SK-N-SH treated with all-trans-retinoic acid at 6 μM for 48 hours (cell line): ENCODE results near the gene COG8.

Experiments
- ATAC-seq: fragments of 200-7000 bp; cut with Tn5 transposase; 3 replicates; pipeline ENCODE4 v1.9.1; 2020; ENCODE audit warnings: mild to moderate bottlenecking, moderate library complexity
- ARNTL ChIP-seq: fragments of 450-650 bp; formaldehyde crosslinking; IDR thresholded peaks from 2 replicates; pipeline ENCODE4 v1.5.0; 2020; ENCODE audit warnings: low read depth, mild to moderate bottlenecking, moderate library complexity, borderline replicate concordance
- BACH2 ChIP-seq: fragments of 250-450 bp; sonication (Bioruptor Pico); IDR thresholded peaks from 2 replicates; pipeline ENCODE4 v1.9.0; 2021; ENCODE audit warnings: mild to moderate bottlenecking, borderline replicate concordance
- CSDC2 ChIP-seq: fragments of 250-450 bp; sonication (Bioruptor Pico); IDR thresholded peaks from 2 replicates; pipeline ENCODE4 v1.5.0; 2020; ENCODE audit warnings: mild to moderate bottlenecking, moderate library complexity
- ESRRG ChIP-seq: fragments of 250-450 bp; sonication (Bioruptor Pico); IDR thresholded peaks from 2 replicates; pipeline ENCODE4 v1.6.1; 2021; ENCODE audit warnings: mild to moderate bottlenecking
- GLIS3 ChIP-seq: fragments of 250-450 bp; sonication (Bioruptor Pico); IDR thresholded peaks from 2 replicates; pipeline ENCODE4 v1.5.0; 2020; ENCODE audit warnings: mild to moderate bottlenecking, moderate library complexity
- ISL1 ChIP-seq: fragments of 250-450 bp; sonication (Bioruptor Pico); IDR thresholded peaks from 2 replicates; pipeline ENCODE4 v2.1.2; 2022; ENCODE audit warnings: mild to moderate bottlenecking, moderate library complexity
- OSR1 ChIP-seq: fragments of 250-450 bp; sonication (Bioruptor Pico); IDR thresholded peaks from 2 replicates; pipeline ENCODE4 v1.8.0; 2022; ENCODE audit warnings: moderate library complexity, mild to moderate bottlenecking, inconsistent platforms
- PPARA ChIP-seq: fragments of 250-450 bp; sonication (Bioruptor Pico); IDR thresholded peaks from 2 replicates; pipeline ENCODE4 v1.5.0; 2020; ENCODE audit warnings: mild to moderate bottlenecking, borderline replicate concordance
- RARB ChIP-seq: fragments of 250-450 bp; sonication (Bioruptor Pico); IDR thresholded peaks from 2 replicates; pipeline ENCODE4 v1.8.0; 2021; ENCODE audit warnings: mild to moderate bottlenecking, moderate library complexity
- SNAI2 ChIP-seq: fragments of 250-450 bp; sonication (Bioruptor Pico); IDR thresholded peaks from 2 replicates; pipeline ENCODE4 v1.5.0; 2020; ENCODE audit warnings: mild to moderate bottlenecking, moderate library complexity
- TCF4 ChIP-seq: fragments of 250-450 bp; sonication (Bioruptor Pico); IDR thresholded peaks from 2 replicates; pipeline ENCODE4 v1.8.0; 2021; ENCODE audit warnings: mild to moderate bottlenecking, moderate library complexity, borderline replicate concordance
- TOX ChIP-seq: fragments of 250-450 bp; sonication (Bioruptor Pico); IDR thresholded peaks from 2 replicates; pipeline ENCODE4 v1.8.0; 2021; ENCODE audit warnings: mild to moderate bottlenecking, moderate library complexity, borderline replicate concordance
- ZC3H10 ChIP-seq: fragments of 250-450 bp; sonication (Bioruptor Pico); IDR thresholded peaks from 2 replicates; pipeline ENCODE4 v1.5.1; 2021; ENCODE audit warnings: mild to moderate bottlenecking, moderate library complexity
- ZFP3 ChIP-seq: fragments of 250-450 bp; sonication (Bioruptor Pico); IDR thresholded peaks from 2 replicates; pipeline ENCODE4 v1.5.0; 2020; ENCODE audit warnings: mild to moderate bottlenecking, moderate library complexity
- ZFP30 ChIP-seq: fragments of 450-650 bp; formaldehyde crosslinking; IDR thresholded peaks from 2 replicates; pipeline ENCODE4 v1.5.0; 2022; ENCODE audit warnings: mild to moderate bottlenecking, moderate library complexity
- ZNF565 ChIP-seq: fragments of 450-650 bp; formaldehyde crosslinking; conservative IDR thresholded peaks from 2 replicates; pipeline ENCODE4 v1.5.0; 2020; ENCODE audit warnings: low read depth, mild to moderate bottlenecking, moderate library complexity
- ZNF8 ChIP-seq: fragments of 450-650 bp; formaldehyde crosslinking; IDR thresholded peaks from 2 replicates; pipeline ENCODE4 v1.5.0; 2020; ENCODE audit warnings: mild to moderate bottlenecking, moderate library complexity
- TF ChIP-seq, protein P1 (sequence below): fragments of 250-450 bp; sonication (Bioruptor Pico); IDR thresholded peaks from 2 replicates; pipeline ENCODE4 v1.5.1; 2020; ENCODE audit warnings: low read depth, mild to moderate bottlenecking, moderate library complexity
- TF ChIP-seq, protein P2 (sequence below): fragments of 250-450 bp; sonication (Bioruptor Pico); IDR thresholded peaks from 2 replicates; pipeline ENCODE4 v1.5.1; 2021; ENCODE audit warnings: mild to moderate bottlenecking, moderate library complexity
- TF ChIP-seq, protein P3 (sequence below): fragments of 250-450 bp; sonication (Bioruptor Pico); IDR thresholded peaks from 2 replicates; pipeline ENCODE4 v1.8.0; 2020; ENCODE audit warnings: mild to moderate bottlenecking, moderate library complexity, borderline replicate concordance
- TF ChIP-seq, protein P4 (sequence below): fragments of 250-450 bp; sonication (Bioruptor Pico); IDR thresholded peaks from 2 replicates; pipeline ENCODE4 v1.5.0; 2020; ENCODE audit warnings: mild to moderate bottlenecking, moderate library complexity

The COG8 gene

DNA sequence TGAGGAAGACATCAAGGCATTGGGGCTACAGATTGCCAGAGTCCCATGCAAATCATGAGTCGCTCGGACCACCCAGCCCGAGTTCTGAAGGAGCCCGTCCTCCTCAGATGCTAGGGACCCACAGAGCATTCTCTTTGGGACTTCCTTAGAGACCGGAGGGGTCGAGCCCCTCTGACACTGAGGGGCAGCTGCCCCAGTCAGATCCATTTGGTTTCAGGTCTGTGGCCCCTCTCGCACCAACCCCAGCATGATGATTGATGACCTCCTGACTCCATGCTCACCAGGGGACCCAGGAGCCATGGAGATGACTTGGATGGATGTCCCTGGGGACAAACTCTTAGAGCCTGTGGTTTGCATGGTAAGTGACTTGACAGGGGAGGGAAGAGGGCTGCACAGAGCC is 17.0 kb downstream of the COG8 start:
- no peak for ATAC-seq
- TF ChIP-seq, protein P1, sequence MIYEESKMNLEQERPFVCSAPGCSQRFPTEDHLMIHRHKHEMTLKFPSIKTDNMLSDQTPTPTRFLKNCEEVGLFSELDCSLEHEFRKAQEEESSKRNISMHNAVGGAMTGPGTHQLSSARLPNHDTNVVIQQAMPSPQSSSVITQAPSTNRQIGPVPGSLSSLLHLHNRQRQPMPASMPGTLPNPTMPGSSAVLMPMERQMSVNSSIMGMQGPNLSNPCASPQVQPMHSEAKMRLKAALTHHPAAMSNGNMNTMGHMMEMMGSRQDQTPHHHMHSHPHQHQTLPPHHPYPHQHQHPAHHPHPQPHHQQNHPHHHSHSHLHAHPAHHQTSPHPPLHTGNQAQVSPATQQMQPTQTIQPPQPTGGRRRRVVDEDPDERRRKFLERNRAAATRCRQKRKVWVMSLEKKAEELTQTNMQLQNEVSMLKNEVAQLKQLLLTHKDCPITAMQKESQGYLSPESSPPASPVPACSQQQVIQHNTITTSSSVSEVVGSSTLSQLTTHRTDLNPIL (CRISPR knock-in tag): no peak
- TF ChIP-seq ZC3H10 (no peak), CSDC2 (CRISPR knock-in tag) (no peak), ZNF565 (CRISPR knock-in tag) (no peak), TCF4 (CRISPR knock-in tag) (no peak), ARNTL (CRISPR knock-in tag) (no peak), TOX (CRISPR knock-in tag) (no peak), ZFP3 (CRISPR knock-in tag) (no peak), GLIS3 (no peak), RARB (no peak), SNAI2 (no peak), ZFP30 (no peak), ESRRG (CRISPR knock-in tag) (no peak)
- TF ChIP-seq, protein P2, sequence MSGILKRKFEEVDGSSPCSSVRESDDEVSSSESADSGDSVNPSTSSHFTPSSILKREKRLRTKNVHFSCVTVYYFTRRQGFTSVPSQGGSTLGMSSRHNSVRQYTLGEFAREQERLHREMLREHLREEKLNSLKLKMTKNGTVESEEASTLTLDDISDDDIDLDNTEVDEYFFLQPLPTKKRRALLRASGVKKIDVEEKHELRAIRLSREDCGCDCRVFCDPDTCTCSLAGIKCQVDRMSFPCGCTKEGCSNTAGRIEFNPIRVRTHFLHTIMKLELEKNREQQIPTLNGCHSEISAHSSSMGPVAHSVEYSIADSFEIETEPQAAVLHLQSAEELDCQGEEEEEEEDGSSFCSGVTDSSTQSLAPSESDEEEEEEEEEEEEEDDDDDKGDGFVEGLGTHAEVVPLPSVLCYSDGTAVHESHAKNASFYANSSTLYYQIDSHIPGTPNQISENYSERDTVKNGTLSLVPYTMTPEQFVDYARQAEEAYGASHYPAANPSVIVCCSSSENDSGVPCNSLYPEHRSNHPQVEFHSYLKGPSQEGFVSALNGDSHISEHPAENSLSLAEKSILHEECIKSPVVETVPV: no peak
- TF ChIP-seq, protein P3, sequence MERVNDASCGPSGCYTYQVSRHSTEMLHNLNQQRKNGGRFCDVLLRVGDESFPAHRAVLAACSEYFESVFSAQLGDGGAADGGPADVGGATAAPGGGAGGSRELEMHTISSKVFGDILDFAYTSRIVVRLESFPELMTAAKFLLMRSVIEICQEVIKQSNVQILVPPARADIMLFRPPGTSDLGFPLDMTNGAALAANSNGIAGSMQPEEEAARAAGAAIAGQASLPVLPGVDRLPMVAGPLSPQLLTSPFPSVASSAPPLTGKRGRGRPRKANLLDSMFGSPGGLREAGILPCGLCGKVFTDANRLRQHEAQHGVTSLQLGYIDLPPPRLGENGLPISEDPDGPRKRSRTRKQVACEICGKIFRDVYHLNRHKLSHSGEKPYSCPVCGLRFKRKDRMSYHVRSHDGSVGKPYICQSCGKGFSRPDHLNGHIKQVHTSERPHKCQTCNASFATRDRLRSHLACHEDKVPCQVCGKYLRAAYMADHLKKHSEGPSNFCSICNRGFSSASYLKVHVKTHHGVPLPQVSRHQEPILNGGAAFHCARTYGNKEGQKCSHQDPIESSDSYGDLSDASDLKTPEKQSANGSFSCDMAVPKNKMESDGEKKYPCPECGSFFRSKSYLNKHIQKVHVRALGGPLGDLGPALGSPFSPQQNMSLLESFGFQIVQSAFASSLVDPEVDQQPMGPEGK (CRISPR knock-in tag): no peak

DNA sequence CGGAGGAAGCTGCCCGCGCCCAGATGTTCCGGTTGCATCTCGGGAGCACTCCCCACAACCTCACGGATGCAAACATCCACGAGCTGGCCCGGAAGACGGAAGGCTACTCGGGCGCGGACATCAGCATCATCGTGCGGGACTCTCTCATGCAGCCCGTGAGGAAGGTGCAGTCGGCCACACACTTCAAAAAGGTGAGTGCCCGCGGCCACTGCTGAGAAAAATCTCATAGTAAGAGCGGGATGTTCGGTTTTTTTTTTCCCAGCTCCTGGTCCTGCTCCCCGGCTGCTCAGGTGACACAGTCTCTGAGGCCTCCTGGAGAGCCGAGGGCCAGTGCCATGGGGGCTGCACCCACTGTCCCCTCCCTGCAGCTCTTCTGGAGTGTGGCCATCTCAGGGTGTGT is 18.3 kb downstream of the COG8 start:
- TF ChIP-seq TCF4 (CRISPR knock-in tag) (no peak), ISL1 (CRISPR knock-in tag) (no peak), ZFP3 (CRISPR knock-in tag) (no peak), ZC3H10 (no peak), ZNF565 (CRISPR knock-in tag) (no peak), OSR1 (no peak), ESRRG (CRISPR knock-in tag) (no peak), BACH2 (CRISPR knock-in tag) (no peak), PPARA (CRISPR knock-in tag) (no peak)
- TF ChIP-seq, protein P2: no peak
- TF ChIP-seq, protein P4, sequence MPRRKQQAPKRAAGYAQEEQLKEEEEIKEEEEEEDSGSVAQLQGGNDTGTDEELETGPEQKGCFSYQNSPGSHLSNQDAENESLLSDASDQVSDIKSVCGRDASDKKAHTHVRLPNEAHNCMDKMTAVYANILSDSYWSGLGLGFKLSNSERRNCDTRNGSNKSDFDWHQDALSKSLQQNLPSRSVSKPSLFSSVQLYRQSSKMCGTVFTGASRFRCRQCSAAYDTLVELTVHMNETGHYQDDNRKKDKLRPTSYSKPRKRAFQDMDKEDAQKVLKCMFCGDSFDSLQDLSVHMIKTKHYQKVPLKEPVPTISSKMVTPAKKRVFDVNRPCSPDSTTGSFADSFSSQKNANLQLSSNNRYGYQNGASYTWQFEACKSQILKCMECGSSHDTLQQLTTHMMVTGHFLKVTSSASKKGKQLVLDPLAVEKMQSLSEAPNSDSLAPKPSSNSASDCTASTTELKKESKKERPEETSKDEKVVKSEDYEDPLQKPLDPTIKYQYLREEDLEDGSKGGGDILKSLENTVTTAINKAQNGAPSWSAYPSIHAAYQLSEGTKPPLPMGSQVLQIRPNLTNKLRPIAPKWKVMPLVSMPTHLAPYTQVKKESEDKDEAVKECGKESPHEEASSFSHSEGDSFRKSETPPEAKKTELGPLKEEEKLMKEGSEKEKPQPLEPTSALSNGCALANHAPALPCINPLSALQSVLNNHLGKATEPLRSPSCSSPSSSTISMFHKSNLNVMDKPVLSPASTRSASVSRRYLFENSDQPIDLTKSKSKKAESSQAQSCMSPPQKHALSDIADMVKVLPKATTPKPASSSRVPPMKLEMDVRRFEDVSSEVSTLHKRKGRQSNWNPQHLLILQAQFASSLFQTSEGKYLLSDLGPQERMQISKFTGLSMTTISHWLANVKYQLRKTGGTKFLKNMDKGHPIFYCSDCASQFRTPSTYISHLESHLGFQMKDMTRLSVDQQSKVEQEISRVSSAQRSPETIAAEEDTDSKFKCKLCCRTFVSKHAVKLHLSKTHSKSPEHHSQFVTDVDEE (CRISPR knock-in tag): no peak
- TF ChIP-seq, all 23 proteins: peak for 0
- ATAC-seq: no peak

DNA sequence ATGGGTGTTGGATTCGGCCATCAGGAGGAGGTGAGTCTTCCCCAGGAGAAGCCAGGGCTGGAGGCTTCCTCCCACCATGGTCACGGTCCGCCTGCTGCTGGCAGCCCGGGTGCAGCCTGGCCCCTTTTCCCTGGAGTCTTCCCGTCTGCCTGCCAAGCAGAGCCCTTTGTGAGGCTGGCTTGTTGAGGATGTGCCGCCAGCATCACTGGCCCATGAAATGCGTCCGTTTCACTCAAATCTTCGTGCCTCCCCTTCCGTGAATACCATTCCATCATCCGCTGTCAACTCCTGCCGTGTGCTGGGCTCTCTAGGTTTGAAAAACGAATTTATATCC is 18.7 kb downstream of the COG8 start:
- no peak for ATAC-seq
- TF ChIP-seq, protein P2: no peak
- TF ChIP-seq BACH2 (CRISPR knock-in tag): no peak
- TF ChIP-seq PPARA (CRISPR knock-in tag): no peak
- no peak for TF ChIP-seq ZFP3 (CRISPR knock-in tag)
- TF ChIP-seq SNAI2: no peak
- TF ChIP-seq GLIS3: no peak
- TF ChIP-seq, protein P3 (CRISPR knock-in tag): no peak
- TF ChIP-seq, protein P1 (CRISPR knock-in tag): no peak
- TF ChIP-seq ZNF565 (CRISPR knock-in tag): no peak
- no peak for TF ChIP-seq RARB
- no peak for TF ChIP-seq TCF4 (CRISPR knock-in tag)
- no peak for TF ChIP-seq ISL1 (CRISPR knock-in tag)
- TF ChIP-seq ZNF8: no peak
- TF ChIP-seq ZC3H10: no peak
